ENCODE data around the gene HMX3.
"Not testable (repeated sequence)": the region's sequence is repeated elsewhere in the genome, so short reads cannot be mapped to it uniquely, and the experiment has no call there.

The HMX3 gene

GRCh38 chr10:123149162-123149567, 13.4 kb downstream of the HMX3 start:
- DNase-seq, result no peak

DNA sequence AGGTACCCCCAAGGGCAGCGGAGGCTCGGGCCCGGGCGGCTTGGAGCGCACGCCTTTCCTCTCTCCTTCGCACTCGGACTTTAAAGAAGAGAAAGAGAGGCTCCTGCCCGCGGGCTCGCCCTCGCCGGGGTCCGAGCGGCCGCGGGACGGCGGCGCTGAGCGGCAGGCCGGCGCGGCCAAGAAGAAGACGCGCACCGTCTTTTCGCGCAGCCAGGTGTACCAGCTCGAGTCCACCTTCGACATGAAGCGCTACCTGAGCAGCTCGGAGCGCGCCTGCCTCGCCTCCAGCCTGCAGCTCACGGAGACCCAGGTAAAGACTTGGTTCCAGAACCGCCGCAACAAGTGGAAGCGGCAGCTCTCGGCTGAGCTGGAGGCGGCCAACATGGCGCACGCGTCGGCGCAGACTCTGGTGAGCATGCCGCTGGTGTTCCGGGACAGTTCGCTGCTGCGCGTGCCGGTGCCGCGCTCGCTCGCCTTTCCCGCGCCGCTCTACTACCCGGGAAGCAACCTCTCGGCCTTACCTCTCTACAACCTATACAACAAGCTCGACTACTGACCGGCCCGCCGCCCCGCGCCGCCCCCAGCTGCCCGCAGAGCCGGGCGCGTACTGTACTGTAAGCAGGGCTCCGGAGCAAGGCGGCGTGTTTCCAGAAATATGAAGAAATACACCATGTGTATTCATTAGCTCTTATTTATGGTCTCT, 13.9 kb downstream of the HMX3 start:
- peak; percentile 45 for DNase-seq

GRCh38 chr10:123150271-123150985, 14.7 kb downstream of the HMX3 start:
- no peak for DNase-seq

- DNase-seq, result peak; percentile 53
Measured at GRCh38 chr10:123150986-123151736, 15.4 kb downstream of the HMX3 start.

- DNase-seq, result no peak
Measured at GRCh38 chr10:123151737-123152135, 16.0 kb downstream of the HMX3 start.

DNA sequence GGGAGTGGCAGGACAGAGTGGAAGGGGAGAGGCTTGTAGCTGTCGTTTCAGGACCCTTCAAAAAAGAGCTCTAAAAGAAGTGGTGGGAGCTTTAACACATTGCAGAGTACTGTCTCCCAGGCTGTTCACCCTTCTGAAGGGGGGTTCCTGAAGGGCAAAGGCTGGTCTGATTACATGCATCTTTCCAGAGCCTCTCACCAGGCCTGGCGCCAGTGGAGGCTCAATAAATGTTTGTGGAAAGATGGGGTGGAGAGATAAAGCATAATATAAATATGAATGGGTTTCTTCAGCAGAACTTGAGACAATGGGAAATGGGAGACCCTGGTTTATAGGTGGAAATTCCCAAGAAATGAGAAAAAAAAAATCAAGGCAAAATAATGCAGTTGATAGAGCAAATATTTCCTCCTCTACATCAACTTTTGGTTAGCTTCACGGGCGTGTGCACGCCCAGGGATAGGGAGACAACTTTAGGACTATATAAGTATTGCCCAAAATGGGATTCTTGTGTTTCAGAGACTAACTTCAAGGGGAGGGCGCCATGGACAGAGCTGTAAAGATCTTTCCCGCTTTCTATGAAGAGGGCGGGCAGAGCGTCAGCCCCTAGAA, 17.8 kb downstream of the HMX3 start:
- DNase-seq, result no peak

DNA sequence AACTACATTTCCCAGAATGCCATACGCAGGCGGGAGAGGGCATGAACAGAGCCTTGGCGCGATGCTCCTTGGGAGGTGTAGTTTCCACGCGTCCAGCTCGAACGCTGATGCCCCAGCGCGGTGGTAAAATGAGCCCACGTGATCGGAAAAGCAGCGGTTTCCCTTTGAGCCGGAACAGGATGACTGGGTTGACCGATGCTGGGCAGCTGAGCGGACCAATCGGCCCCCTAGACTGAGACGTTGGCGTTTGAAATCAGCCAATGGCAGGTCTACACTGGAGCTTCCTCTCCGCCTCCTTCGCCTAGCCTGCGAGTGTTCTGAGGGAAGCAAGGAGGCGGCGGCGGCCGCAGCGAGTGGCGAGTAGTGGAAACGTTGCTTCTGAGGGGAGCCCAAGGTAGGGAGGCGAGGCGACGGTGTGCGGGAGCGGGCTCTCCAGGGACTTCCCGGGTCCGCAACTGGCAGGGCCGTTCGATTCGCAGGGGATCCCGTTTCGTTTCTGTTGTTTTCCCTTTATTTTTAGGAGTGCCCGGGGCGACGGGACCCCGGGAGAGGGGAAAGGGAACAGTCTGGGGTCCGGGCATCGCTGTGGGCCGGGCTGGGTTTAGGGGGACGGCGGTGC, 18.4 kb downstream of the HMX3 start, which contains the start of gene BUB3:
TSS of gene BUB3 (plus strand) at position 311 of the 619 bp plus-strand sequence. CDS start 516 bp downstream, outside the sequence.
- DNase-seq, result peak; percentile 99

DNA sequence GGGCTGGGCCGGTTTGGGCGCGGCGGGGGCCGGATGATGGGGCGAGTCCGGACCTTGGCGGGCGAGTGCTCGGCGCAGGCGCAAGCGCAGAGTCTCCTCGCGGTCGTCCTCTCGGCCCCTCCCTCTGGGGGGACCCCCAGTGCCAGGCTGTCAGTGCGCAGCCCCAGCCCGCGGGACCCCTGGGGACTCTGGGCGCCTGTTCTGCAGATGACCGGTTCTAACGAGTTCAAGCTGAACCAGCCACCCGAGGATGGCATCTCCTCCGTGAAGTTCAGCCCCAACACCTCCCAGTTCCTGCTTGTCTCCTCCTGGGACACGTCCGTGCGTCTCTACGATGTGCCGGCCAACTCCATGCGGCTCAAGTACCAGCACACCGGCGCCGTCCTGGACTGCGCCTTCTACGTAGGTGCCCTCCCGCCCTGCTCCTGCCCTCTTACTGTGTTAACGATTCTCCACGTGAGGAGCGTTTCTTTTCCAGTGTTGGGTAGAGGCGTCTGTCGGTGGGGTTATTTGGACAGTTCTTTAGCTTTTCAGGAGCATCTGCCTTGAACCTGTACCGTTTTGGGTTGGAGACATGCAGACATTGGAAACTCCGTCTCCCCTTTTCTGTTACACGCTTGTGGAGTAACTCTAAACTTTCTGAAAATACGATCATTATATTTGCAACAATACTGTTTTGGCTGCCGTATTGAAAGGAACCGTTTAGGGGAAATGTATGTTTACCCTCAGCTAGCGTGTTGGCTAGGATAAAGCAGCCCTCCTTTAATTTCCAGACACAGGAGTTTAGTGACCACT, 19.1 kb downstream of the HMX3 start:
- no peak for DNase-seq

GRCh38 chr10:123156078-123156477, 20.3 kb downstream of the HMX3 start:
- no peak for DNase-seq

DNA sequence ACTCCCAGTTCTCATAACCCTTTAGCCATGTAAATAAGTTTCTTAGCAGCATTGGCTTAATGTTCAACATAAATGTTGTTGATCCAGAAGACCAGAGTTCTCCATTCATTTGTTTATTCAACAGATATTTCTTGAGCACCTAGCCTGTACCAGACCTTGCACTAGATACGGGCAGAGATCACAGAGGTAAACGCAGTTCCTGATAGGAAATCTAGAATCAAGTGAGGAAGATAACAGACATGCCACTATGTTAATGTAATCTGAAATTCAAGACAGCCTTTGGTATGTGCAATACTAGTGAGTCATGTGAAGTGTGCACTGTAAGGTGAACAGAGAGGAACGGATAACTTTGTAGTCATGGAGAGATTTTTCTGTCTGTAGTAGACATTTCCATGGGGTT, 21.4 kb downstream of the HMX3 start:
- no peak for DNase-seq

DNA sequence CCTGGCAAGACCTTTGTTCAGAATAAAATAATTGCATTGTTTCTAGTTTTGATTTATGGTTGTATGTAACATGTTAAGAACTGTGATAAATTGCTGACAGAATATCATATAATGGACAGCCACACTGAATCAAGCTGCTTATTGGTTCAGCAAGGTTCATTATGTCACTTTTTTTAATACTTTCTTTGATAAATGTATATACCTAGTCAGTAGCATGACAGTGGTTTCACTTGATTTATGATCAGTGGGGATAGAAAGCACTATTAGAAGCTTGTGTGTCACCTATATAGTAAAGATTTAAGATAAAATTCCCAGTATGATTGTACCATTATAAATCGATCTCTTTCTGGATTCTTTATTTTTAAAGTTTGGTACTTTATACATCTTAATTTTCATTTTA, 22.9 kb downstream of the HMX3 start:
- DNase-seq, result no peak

GRCh38 chr10:123160311-123160980, 24.7 kb downstream of the HMX3 start:
- DNase-seq, result no peak

DNA sequence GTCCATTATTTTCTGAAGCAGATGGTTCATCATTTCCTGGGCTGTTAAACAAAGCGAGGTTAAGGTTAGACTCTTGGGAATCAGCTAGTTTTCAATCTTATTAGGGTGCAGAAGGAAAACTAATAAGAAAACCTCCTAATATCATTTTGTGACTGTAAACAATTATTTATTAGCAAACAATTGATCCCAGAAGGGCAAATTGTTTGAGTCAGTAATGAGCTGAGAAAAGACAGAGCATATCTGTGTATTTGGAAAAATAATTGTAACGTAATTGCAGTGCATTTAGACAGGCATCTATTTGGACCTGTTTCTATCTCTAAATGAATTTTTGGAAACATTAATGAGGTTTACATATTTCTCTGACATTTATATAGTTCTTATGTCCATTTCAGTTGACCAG, 28.5 kb downstream of the HMX3 start:
- DNase-seq, result no peak

- DNase-seq, result no peak
Measured at GRCh38 chr10:123165445-123166072, 29.8 kb downstream of the HMX3 start.

DNA sequence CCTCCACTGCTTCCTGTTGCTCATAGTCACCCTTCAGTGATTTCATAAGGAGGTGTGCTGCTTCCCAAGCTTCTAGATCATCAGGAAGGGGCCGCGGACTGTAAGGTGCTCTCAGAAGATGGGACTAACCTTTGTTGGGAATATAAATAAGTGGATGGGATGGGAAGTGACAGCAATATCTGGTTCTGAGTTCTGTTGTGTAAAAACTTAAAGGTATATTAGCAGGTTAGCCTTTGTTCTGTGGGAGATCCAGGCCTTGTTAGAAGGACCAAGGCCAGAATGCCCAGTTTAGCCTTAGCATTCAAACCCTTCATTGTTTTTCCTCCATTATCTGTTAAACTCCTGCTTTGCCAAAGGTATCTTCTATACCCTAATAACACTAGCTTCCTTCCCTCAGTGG, 30.8 kb downstream of the HMX3 start:
- no peak for DNase-seq

GRCh38 chr10:123170961-123171360, 35.2 kb downstream of the HMX3 start:
- no peak for DNase-seq

DNA sequence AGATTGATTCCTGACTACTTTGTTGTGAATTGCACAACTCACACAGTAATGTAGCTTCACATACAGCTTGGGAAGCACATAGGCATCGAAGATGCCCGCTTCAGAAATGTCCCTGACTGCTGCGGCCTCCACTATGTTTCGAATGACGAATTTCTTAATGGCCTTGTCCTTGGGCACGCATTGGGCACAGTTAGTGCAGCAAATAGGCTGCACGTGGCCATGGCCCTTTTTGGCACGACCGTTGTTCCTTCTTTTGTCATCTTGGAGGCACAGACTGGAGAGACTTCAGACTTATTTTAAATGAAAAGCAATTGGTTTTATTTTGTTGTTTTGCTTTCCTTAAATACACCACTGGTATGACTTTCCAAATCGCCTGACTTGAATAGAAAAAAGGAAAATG, 35.8 kb downstream of the HMX3 start:
- not testable (repeated sequence) for DNase-seq

- DNase-seq, result no peak
Measured at GRCh38 chr10:123175389-123176387, 39.9 kb downstream of the HMX3 start.

DNA sequence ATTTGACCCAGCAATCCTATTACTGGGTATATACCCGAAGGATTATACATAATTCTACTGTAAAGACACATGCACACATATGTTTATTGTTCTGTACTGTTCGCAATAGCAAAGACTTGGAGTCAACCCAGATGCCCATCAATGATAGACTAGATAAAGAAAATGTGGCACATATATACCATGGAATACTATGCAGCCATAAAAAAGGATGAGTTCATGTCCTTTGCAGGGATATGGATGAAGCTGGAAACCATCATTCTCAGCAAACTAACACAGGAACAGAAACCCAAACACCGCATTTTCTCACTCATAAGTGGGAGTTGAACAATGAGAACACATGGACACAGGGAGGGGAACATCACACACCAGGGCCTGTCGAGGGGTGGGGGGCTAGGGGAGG, 42.6 kb downstream of the HMX3 start:
- not testable (repeated sequence) for DNase-seq
